ENCODE measurements around the gene CLASP1. TPM values are rescaled to one million over a fixed set of nuclear protein-coding genes. Genes with fewer than 3 reads are reported as not detected.

CLASP1 gene
- total RNA-seq, 2 experiments from 2014 or later: 33.8 to 72.4 TPM

DNA sequence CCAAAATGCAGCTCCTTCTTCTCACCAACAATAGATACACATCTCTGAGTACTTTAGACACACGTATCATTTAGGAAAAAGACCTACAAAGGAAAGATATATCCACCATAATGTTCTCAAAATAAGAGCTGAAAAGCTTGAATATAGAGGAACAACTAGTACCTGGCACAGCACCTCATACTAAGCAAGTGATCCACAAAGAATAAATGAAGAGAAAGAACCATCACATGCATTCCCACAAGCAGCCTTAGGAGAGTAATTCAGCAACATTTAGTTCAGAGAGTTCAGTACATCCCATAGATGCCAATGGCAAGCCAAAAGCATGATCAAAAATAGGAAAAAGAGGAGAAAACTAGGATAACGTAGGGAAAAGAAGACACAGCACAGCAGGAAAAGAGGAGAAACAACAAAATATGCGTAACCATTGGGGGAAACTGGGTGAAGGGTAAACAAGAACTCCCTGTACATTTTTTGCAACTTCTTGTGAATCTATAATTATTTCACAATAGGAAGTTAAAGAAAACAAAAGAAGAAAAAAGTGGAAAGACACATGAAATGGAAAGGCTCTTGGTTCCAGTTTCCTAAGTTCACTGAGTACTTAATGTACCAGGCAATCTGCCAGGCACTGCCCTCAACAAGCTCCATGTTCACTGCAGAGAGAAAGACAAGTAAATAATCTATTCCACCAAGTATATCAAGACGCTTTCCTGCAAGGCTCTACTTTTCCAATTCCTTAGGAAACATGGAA, 22.3 kb downstream of the CLASP1 start:
- no peaks in the 10 kb centered on the region for H3K9me3 ChIP-seq (ENCODE audit: low read length)
- no peak for DNase-seq (ENCODE audit: low spot score)
- no peak overlapping the region for H3K4me2 ChIP-seq (ENCODE audit: low read length)
- H2AFZ ChIP-seq (ENCODE audit: low read length): no peak overlapping the region
- TF ChIP-seq, protein P1, sequence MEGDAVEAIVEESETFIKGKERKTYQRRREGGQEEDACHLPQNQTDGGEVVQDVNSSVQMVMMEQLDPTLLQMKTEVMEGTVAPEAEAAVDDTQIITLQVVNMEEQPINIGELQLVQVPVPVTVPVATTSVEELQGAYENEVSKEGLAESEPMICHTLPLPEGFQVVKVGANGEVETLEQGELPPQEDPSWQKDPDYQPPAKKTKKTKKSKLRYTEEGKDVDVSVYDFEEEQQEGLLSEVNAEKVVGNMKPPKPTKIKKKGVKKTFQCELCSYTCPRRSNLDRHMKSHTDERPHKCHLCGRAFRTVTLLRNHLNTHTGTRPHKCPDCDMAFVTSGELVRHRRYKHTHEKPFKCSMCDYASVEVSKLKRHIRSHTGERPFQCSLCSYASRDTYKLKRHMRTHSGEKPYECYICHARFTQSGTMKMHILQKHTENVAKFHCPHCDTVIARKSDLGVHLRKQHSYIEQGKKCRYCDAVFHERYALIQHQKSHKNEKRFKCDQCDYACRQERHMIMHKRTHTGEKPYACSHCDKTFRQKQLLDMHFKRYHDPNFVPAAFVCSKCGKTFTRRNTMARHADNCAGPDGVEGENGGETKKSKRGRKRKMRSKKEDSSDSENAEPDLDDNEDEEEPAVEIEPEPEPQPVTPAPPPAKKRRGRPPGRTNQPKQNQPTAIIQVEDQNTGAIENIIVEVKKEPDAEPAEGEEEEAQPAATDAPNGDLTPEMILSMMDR (conservative IDR thresholded peaks at IDR 0.05; ENCODE audit: low read length): no peak
- no peak for TF ChIP-seq EZH2phosphoT487 (IDR thresholded peaks at IDR 0.05; ENCODE audit: borderline replicate concordance, low read depth, low read length)
- no peak overlapping the region for H3K27ac ChIP-seq (ENCODE audit: low read depth, low read length, poor library complexity, severe bottlenecking)
- H3K79me2 ChIP-seq (ENCODE audit: insufficient read depth, low read depth, low read length): peaks cover 25% of the 10 kb centered on the region; the same call in 1 of the 2 replicates
- POLR2A ChIA-PET: interaction anchor here (1.0 to 1.2 kb wide), 2 partner anchors 16 to 82 kb away, joined by 3 to 4 read pairs; no protein-coding TSS in a partner anchor
- no peaks in the 10 kb centered on the region for H3K9me2 ChIP-seq (ENCODE audit: insufficient read depth, low read length)
- H3K4me3 ChIP-seq (ENCODE audit: low read depth, low read length, poor library complexity, severe bottlenecking): no peak overlapping the region
- H3K4me1 ChIP-seq (ENCODE audit: insufficient read depth, low read length, poor library complexity, severe bottlenecking): no peaks in the 10 kb centered on the region
- peaks cover 22% of the 10 kb centered on the region for H3K36me3 ChIP-seq (ENCODE audit: insufficient read depth, low read length)
- H4K20me1 ChIP-seq (ENCODE audit: insufficient read depth, low read length): no peaks in the 10 kb centered on the region; the same call in 1 of the 2 replicates
- intact Hi-C loops (cut with micrococcal nuclease; ENCODE audit: unreplicated experiment): no loop called here
- no TSS peak for BruUV-seq (replicated peaks)
- CTCF ChIA-PET (ENCODE audit: unreplicated experiment): no interaction called here

- intact Hi-C loops (cut with micrococcal nuclease; ENCODE audit: unreplicated experiment): no loop called here
- H3K4me1 ChIP-seq (ENCODE audit: insufficient read depth, low read length, poor library complexity, severe bottlenecking): no peaks in the 10 kb centered on the region
- no peaks in the 10 kb centered on the region for H3K9me2 ChIP-seq (ENCODE audit: insufficient read depth, low read length)
- POLR2A ChIA-PET: interaction anchor here (0.7 to 1.2 kb wide), 2 partner anchors 17 to 29 kb away, joined by 3 to 4 read pairs; no protein-coding TSS in a partner anchor
- no peaks in the 10 kb centered on the region; the same call in 1 of the 2 replicates for H4K20me1 ChIP-seq (ENCODE audit: insufficient read depth, low read length)
- no peak overlapping the region for H3K4me2 ChIP-seq (ENCODE audit: low read length)
- CTCF ChIA-PET (ENCODE audit: unreplicated experiment): interaction anchor here (0.7 to 0.8 kb wide), 2 partner anchors 9 to 191 kb away, joined by 3 to 6 read pairs; no protein-coding TSS in a partner anchor
- H3K27ac ChIP-seq (ENCODE audit: low read depth, low read length, poor library complexity, severe bottlenecking): no peak overlapping the region
- TF ChIP-seq EZH2phosphoT487 (IDR thresholded peaks at IDR 0.05; ENCODE audit: borderline replicate concordance, low read depth, low read length): no peak
- TF ChIP-seq, protein P1 (conservative IDR thresholded peaks at IDR 0.05; ENCODE audit: low read length): no peak
- no TSS peak for BruUV-seq (replicated peaks)
- H3K4me3 ChIP-seq (ENCODE audit: low read depth, low read length, poor library complexity, severe bottlenecking): no peak overlapping the region
- peaks cover 21% of the 10 kb centered on the region; the same call in 1 of the 2 replicates for H3K79me2 ChIP-seq (ENCODE audit: insufficient read depth, low read depth, low read length)
- H3K9me3 ChIP-seq (ENCODE audit: low read length): no peaks in the 10 kb centered on the region
- peaks cover 24% of the 10 kb centered on the region for H3K36me3 ChIP-seq (ENCODE audit: insufficient read depth, low read length)
- H2AFZ ChIP-seq (ENCODE audit: low read length): no peak overlapping the region
- DNase-seq (ENCODE audit: low spot score): no peak
Measured at GRCh38 chr2:121625953-121626352, 23.3 kb downstream of the CLASP1 start.
